Stimulated activated CD8-positive, alpha-beta memory T cell treated with anti-CD3 and anti-CD28 coated beads, Interleukin-15, amount 100 ng/mL, for 24 hours (primary cell): ENCODE data around the gene GJC2.

Experiments used
- DNase-seq: peaks from one replicate; pipeline ENCODE4 v3.0.0-alpha.2; 2020; ENCODE audit warnings: low read depth

The GJC2 gene

DNA sequence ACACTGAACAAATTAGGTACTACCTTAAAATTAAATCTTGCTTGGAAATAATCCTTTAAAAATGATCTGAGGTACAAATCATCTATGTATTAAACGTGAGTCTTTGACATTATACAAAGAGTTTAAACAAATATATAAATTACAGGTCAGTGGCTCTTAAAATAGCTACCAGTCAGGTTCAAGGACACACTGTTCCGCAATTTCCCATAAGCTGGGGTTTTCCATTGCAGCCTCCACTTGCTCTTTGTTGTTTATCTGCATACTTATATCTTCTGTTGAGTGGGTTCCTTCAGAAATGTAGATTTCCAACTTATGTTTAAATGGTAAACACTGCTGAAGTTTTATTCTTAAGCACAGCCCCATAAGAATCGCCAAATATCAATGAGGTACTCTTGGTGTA, 34.9 kb upstream of the GJC2 start:
- no peak for DNase-seq

DNA sequence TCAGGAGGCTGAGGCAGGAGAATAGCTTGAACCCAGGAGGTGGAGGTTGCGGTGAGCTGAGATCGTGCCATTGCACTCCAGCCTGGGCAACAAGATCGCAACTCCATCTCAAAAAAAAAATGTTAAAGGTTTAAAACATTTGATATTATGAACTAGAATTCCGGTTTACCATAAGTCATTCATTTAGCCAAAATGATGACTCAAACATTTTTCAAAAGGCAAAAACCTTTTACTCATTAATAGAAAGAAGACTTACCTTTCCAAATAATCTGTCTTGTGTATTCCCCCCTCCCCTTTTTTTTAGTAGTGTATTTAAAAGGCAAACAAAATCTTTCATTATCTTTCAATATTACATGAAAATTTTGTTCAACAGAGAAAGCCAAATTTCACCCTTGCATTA, 32.4 kb upstream of the GJC2 start:
- no peak for DNase-seq

DNA sequence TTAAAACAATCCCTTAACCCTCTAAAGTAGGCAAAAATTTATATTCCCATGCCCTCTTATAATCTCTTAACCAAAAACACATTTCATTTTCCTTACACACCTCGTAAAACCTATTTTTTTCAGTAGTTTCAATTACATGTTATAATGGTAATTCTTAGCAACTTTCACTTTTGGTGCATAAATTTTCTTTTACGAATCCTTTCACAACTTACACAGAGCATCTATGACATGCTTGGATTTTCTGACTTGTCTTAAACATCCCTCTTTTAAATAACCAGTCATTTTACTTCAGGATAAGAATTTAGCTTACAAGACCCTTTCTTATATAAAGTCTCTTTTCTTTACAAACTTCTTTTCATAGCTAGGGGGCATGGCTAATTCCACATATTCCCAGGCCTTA, 31.7 kb upstream of the GJC2 start:
- no peak for DNase-seq

DNA sequence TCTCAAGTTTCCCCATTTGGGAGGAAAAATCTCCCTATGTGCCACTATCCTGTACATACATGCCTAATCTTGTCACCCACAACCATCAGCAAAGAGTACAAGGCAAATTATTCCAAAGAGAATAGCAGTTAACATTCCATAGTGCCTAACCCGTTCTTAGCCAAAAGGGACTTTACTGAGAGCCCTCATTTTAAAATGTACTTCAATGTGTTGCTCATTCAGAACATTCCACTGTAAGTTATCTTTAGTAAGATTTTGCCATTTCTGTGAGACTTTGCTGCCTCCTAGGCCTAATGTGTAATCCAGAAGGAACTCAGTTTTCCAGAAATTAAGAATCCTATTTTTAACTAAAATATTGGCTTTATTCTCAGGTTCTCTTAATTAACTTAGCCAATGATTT, 29.4 kb upstream of the GJC2 start:
- no peak for DNase-seq

DNA sequence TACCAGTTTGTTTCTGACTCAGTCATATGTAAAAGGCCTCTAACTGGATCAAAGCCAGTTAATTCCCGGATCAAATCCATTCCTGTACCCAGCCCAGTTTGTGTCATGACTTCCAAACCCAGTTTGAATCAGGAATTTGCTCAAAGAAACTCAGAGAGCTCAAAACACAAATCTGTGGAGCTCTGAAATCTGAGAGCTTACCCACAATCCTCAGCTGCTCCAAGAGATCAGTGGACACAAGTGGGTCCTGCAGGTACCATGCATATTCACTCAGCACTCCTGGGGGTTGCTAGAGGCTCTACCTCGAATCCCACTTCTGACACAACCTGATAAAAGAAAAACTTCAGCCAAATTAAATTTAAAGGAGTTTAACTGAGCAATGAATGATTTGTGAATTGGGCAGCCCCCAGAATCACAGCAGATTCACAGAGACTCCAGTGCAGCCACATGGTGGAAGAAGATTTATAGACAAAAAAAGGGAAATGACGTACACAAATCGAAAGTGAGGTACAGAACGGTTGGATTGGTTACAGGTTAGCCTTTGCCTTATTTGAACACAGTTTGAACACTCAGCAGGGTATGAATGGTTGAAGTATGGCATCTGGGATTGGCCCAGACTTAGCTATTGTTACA, 28.8 kb upstream of the GJC2 start:
- DNase-seq: no peak

DNA sequence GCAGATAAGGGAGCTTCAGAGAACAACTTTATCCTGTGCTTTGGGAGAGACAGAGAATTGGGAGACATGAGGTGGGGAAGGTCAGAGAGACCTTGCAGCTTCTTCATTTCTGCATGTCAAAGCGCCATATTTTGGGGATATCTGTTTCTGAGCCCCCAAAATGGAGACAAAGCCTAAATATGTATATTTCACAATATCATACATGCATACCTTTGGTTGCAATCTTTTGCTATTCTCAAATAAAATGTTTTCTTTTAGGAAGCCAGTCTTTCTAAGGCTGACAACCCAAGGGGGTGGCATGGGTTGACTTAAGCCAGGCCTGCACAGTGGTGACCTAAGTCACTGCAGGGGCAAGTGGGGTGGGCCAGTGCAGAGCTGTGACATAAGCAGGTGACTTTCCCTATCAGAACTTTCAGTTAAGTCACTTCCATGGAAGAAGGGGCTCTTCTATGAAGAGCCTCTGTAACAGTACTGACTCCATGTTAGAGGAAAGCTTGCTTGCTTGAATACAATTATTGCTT, 26.7 kb upstream of the GJC2 start:
- no peak for DNase-seq

DNA sequence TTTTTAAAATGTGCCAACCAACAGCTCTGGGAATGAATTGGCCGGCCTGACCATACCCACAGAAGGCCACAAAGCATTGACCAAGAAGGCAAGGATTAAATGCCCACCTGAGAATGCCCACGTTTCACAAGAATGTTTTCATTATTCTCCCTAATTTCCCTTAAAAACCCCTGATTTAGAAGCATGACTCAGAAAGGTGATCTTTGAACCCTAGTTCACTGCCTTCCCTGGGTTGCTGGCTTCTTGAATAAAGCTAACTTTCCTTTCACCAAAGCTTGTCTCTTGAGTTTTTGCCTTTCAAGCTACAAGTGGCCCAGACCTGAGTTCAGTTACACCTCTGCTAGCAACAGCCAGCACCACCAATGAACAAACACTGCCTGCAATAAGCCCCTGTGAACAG, 26.2 kb upstream of the GJC2 start:
- DNase-seq: no peak

DNA sequence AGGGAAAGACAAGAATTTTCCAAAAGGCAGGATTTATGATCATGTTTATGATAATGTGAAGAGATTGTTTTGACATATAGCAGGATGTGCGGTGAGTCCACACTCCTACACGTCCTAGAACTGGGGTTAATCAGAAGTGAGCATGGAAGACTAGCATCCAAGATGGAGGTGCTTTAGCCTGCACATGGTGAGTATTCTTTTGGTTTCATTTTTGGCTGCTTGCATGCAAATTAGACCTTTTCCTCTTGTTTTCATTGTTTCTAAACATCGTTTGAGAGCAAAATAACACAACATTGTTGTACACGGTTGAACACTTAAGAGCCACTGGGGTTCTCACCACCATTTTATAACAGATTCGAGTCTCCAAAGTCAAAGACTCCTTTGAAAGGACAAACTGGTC, 24.5 kb upstream of the GJC2 start:
- no peak for DNase-seq

DNA sequence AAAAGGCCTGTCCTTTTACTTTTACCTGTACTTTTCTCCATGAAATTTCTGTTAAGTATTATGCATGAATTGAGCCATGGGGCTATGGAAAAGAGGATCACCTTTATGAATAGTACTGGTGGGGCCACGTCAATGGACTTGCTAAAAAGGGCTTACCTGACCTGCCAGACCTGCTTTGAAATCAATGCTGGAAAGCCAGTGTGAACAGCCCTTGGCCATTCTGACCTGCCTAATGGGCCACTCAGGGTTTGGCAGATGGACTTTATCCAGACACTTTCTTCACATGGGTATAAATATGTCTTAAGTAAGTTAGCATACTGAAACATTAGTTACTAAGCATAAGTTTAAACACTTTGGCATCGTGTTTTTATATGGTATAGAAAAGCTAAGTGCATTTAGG, 18.0 kb upstream of the GJC2 start:
- DNase-seq: no peak

DNA sequence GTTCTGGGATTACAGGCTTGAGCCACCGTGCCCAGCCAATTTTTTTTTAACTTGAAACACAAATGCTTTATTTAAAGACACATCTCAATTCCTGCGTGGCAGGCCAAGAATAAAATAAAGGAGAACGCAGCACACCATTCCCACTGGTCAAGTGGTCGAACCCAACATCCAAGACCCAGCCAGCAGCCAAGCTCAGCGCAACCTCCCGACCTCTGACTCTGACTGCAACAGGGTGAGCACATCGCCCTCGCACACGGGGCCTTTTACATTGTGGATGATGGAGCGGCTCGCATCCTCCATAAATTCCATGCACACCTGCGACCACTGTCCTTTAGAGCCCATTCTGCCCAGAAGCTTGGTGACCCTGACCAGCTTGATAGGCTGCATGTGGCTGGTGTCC, 15.1 kb upstream of the GJC2 start:
- no peak for DNase-seq

DNA sequence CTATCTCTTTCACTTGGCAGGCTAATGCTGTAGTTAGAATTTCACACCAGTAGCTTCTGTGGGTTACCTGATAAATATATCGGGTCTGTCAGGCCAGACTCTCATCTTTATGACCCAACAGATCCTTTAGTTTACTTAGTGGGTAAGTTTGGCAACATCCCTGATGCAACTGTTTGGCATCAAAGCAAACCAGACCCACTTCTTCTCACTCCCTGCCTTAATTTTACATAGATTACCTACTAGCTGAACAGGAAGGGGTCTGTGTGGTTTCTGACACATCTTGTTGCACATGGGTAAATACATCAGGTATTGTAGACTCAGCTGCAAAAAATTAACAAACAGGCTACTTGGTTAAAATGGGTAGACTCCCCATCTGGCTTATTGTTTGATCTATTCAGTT, 12.8 kb upstream of the GJC2 start:
- DNase-seq: no peak

DNA sequence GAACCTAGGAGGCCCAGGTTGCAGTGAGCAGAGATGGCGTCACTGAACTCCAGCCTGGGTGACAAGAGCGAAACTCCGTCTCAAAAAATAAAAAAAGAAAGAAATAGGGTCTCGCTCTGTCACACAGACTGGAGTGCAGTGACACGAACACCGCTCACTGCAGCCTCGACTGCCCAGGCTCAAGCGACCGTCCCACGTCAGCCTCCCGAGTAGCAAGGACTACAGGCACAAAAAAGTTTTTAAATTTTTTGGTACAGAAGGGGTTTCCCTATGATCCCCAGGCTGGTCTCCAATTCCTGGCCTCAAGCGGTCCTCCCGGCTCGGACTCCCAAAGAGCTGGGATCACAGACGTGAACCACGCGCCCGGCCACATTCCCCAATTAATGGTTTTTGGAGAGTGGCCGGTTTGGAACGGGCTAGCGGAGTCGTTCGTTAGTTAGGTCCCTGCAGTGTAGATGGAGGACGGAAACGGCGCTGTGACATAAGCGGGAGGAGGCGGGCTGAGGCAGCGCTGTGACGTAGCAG, 10.3 kb upstream of the GJC2 start:
- no peak for DNase-seq

DNA sequence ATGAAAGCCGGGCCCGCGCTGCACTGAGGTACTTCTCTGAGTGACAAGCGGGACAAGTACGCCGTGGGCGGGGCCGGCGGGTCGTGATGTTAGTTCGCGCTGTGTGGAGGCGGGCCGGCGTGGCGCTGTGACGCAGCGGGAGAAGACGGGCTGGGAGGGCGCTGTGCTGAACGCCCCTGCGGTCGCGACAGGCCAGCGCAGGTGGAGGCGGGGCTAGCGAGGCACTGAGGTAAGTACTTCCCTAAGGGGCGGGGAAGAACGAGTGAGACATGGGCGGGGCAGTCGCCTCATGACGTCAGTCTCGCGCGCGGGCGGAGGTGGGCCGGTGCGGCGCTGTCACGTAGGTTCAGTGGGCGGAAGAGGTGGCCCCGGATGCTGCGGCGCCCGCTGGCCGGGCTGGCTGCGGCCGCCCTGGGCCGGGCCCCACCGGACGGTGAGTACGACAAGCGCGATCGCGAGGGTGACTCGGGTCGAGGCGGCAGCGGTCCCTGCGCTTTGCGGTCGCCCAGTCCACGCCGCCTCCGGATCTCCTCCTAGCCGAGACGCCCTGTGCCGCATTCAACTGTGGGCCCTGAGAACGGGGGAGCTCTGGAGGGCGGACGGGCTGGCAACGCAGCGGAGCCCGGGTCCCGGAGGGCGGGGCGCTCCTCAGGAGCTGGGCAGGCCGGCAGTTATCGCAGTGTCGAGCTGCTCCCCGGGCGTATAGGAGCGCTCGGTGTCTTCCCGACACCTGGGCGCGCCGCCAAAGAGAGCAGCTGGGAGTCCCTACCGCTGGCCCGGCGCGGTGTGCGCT, 9.6 kb upstream of the GJC2 start, which contains the start of gene GUK1:
Gene GUK1 (plus strand): TSS at position 349 of the 793 bp plus-strand sequence. CDS start 24 bp downstream, at position 373.
- DNase-seq: peak; percentile 99

DNA sequence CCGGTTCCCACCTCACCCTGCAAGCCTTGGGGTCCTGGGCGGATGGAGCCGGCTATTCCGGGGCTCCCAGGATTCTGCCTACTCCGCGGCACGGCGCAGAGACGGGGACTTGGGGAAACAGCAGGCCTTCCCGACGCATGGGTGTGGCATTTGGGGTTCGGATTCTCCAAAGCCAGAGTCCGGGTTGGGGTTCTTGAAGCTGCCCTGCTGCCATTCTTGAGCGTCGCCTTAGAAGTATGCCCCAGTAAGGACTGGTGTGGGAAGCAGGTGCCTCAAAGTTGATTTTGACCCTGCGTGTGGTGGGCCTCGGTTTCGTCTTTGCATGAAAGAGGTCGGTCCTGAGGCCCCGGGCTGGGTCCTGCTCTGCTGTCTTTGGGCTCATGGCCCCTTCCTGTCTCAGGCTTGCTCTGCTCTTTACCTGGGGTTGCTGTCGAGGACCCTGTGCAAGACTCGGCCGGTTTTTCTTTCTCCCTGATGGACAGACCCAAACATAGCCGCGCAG, 9.0 kb upstream of the GJC2 start:
- no peak for DNase-seq

DNA sequence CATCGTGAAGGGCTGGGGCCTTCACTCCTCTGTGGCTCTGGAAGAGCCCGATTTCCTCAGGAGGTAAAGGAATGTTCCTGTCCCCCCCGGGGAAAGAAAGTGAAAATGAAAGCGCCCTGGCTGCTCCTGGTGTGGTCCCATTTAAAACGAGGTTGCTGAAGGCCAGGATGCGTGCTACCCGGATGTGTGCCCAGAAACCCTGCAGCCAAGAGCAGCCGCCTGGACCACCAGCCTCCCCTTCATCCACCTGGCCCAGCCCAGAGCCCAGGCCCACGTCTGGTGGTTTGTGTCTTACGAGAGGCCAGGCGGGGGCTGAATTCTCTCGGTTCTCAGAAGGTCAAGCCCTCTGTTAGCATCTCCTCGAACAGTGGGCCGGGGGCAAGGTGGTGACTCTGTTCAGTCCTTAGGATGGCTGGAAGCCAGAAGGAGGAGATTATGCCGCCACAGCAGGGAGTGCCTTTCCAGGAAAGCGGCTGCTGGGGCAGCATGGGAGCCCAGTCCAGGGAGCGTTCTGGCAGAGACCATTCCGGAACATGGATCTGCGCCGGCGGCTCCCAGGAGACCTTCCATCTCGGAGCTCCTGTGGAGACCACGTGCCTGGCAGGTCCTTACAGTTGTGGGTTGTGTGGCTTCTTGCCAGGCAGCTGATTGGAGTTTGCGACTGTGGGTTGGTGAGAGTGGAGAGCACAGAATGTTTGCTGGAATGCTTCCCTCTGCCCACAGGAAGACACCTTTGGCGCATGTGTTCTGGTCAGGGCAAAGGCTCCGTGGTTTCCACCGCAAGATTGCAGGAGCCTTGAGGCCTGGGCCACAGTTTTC, 8.3 kb upstream of the GJC2 start:
- no peak for DNase-seq

DNA sequence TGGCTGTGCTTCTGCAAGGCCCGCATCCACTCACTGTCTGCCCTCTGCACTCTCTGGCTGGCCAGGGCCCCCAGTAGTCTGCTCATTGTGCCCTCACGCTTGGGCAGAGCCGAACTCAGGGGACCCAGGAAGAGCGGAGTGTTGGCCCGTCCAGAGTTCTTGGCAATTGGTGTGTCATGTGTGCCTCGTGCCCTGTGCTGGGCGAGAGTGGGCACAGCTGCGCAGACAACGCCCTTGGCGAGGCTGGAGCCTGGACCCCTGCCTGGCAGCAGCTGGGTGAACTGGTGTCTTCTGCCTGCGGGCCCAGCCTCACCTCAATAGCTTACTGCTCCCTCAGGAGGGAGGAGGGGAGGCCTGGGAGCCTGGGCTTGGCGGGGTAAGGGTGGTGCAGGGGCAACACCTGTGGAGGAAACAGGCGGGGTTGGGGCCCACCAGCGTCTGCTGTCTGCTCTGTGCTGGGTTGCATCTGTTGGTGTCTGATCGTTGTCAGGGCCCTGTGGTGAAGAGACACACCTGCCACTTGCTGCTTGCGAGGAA, 7.5 kb upstream of the GJC2 start:
- no peak for DNase-seq

DNA sequence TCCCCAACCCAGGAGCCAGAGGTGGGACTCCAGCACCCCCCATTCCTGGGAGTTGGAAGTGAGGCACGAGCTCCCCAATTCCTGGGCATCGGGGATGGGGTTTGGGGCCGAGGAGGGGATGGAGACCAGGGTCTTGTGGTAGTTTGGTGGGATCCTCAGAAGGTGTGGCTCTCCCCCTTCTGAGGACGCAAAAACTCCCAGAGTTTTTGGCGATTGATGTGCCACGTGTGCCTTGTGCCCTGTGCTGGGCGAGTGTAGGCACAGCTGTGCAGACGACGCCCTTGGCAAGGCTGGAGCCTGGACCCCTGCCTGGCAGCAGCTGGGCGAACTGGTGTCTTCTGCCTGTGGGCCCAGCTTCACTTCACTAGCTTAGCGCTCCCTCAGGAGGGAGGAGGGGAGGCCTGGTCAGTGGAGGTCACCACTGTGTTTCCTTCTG, 7.0 kb upstream of the GJC2 start:
- DNase-seq: no peak

DNA sequence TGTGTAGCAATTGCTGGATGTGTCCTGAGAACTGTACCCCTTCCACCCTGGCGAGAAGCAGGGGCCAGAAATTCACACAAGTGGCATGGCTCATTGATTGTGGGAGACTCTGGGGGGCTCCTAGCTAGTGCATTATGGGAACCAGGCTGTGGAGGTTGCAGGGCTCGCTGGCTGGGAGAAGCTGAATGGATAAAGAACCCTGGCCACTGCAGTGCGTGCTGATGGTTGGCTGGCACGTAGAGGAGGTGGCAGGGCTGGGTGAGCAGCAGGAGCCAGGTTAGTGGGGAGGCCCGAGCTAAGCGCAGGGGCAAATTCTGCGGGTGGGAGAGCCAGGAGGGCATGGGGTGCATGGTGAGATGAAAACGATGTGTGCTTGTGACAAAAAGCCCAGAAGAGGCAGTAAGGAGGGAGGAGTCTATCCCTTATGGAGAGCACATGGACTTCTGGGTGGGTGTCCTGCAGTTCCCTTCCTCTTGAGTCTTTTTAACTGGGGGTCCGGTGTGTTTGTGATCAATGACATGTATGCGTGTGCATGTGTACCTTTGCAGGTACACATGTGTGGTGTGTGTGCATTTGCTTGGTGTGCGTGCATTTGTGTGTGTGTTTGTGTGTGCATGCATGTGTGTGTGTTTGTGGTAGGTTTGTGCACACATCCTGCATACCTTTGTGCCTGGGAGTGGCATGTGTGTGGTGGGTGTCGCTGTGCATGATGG, 6.1 kb upstream of the GJC2 start:
- DNase-seq: no peak

DNA sequence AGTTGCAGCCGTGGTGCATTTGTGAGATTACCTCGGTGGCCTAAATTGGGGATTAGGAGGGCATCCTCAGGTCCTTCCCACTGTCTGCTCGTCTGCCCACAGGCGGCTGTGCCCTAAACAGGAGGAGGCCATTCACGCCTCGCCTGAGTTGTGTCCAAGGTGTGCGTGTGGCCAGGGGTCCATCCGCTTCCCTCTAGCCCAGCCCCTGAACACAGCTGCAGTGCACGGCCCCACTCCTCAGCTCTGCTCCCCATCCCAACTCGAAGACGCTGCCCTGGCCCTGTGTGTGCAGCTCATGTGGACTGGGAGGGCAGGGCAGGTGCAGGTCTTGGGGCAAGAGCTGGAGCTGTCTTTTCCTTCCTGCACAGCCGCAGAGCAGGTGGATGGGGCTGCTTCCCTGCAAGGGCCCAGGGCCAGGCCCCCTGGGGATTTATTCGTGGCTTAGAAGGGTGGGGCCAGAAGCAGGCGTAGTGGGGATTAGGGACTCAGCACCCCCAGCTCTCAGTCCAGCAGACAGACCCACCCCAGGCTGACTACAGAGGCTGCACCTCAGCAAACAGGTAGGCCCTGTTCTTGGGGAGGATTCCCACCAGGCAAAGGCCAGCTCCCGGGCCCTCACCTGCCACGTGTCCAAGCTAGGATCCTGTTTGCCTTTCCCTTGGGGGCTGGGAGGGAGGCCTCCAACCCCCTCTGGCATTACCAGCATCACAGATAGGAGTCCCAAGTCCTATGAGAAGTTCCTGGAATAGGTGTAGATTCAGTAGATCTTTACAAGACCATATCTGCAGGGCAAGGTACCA, 5.3 kb upstream of the GJC2 start:
- no peak for DNase-seq

DNA sequence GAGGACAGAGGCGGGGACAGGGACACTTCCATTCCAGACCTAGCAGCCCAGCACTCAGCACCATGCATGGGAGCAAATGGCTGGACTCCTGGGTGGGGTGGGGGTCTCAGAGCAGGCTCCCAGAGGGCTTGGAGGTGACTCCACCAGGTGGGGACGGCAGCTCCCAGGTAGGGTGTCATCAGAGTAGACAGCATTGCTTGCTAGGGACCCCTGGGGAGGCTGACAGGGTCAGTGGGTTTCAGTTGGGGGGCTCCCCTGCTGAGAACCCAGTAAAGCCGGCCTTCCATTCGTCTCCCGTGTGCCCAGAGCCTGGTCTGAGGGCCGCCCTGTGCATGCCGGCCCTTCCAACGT, 4.8 kb upstream of the GJC2 start:
- no peak for DNase-seq
